ENCODE data around the gene SOX18.

SOX18 gene

DNA sequence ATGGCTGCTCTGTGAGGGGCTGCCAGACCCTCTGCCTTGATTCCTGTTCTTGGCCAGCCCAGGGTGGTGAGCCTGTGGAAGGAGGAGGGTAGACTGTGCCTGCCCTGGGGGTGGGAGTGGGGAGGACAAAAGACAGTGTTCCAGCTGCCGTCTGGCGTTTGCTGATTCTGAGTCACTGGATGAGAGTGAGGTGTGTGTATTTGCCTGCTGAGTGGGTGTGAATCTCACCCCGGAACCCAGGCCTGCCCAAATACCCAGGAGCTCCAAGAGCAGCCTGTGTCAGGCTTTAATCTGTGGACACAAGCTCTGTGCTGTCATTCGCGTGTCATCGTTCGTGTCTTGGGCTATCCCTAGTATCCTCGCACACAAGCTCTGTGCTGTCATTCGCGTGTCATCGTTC is 37.4 kb upstream of the SOX18 start:
- H3K9ac ChIP-seq (ENCODE audit: low read length), result no peak overlapping the region
- H3K23ac ChIP-seq (ENCODE audit: low read length), result no peak overlapping the region
- no CpG with 5 or more reads among the region's 11 CpGs for WGBS (ENCODE audit: extremely low coverage, insufficient coverage, insufficient read length)
- H3K4me1 ChIP-seq (ENCODE audit: control insufficient read depth in 1 of 2, insufficient read depth in 2 of 2, low read length in 2 of 2), result peaks cover 10 to 15% of the 10 kb centered on the region in 2 experiments
- no peak overlapping the region for H3K14ac ChIP-seq (ENCODE audit: low read length)
- no peak overlapping the region for H2BK120ac ChIP-seq (ENCODE audit: insufficient read depth, low read length, poor library complexity)
- DNase-seq, result no peak
- H2BK12ac ChIP-seq (ENCODE audit: low read length), result no peak overlapping the region
- no peak overlapping the region for H3K4me3 ChIP-seq (ENCODE audit: low read depth, low read length)
- no peak overlapping the region for H3K4me2 ChIP-seq (ENCODE audit: low read length)
- H4K12ac ChIP-seq (ENCODE audit: low read depth, low read length), result no peak overlapping the region
- peaks cover 24% of the 10 kb centered on the region for H3K27me3 ChIP-seq (ENCODE audit: insufficient read depth, low read length)
- H3K79me2 ChIP-seq (ENCODE audit: control insufficient read depth, insufficient read depth, low read length, poor library complexity), result no peaks in the 10 kb centered on the region
- H3K79me1 ChIP-seq (ENCODE audit: low read length), result no peaks in the 10 kb centered on the region
- no peak overlapping the region for H2BK5ac ChIP-seq (ENCODE audit: low read depth, low read length, poor library complexity)
- no peak overlapping the region for H3K18ac ChIP-seq (ENCODE audit: low read length)
- no peak overlapping the region for H2AFZ ChIP-seq (ENCODE audit: insufficient read depth, low read length, poor library complexity)
- no peaks in the 10 kb centered on the region for H3K36me3 ChIP-seq (ENCODE audit: control insufficient read depth in 1 of 2, insufficient read depth in 2 of 2, low read length in 2 of 2)
- no peak overlapping the region for H2AK5ac ChIP-seq (ENCODE audit: low read length)
- no peak overlapping the region for H3K27ac ChIP-seq (ENCODE audit: low read depth, low read length)
- H3K9me3 ChIP-seq (ENCODE audit: insufficient read depth, low read depth, low read length), result peaks cover 9% of the 10 kb centered on the region
- H4K8ac ChIP-seq (ENCODE audit: low read depth, low read length), result no peak overlapping the region
- H4K91ac ChIP-seq (ENCODE audit: low read depth, low read length), result no peak overlapping the region
- H3K4ac ChIP-seq (ENCODE audit: low read depth, low read length), result no peak overlapping the region

GRCh38 chr20:64084685-64085152 is 35.3 kb upstream of the SOX18 start:
- Histone ChIP-seq H3K4me3 (ENCODE audit: low read depth, low read length) (no peak overlapping the region), H3K23ac (ENCODE audit: low read length) (no peak overlapping the region), H3K9ac (ENCODE audit: low read length) (no peak overlapping the region), H3K36me3 (ENCODE audit: control insufficient read depth in 1 of 2, insufficient read depth in 2 of 2, low read length in 2 of 2) (no peaks in the 10 kb centered on the region), H2AFZ (ENCODE audit: insufficient read depth, low read length, poor library complexity) (no peak overlapping the region), H2BK120ac (ENCODE audit: insufficient read depth, low read length, poor library complexity) (no peak overlapping the region), H2BK12ac (ENCODE audit: low read length) (no peak overlapping the region), H3K9me3 (ENCODE audit: insufficient read depth, low read depth, low read length) (peaks cover 9% of the 10 kb centered on the region), H3K18ac (ENCODE audit: low read length) (no peak overlapping the region), H3K4me2 (ENCODE audit: low read length) (no peak overlapping the region), H3K27ac (ENCODE audit: low read depth, low read length) (no peak overlapping the region), H4K12ac (ENCODE audit: low read depth, low read length) (no peak overlapping the region), H4K91ac (ENCODE audit: low read depth, low read length) (no peak overlapping the region), H3K79me2 (ENCODE audit: control insufficient read depth, insufficient read depth, low read length, poor library complexity) (peaks cover 3% of the 10 kb centered on the region), H3K4me1 (ENCODE audit: control insufficient read depth in 1 of 2, insufficient read depth in 2 of 2, low read length in 2 of 2) (peaks cover 10 to 16% of the 10 kb centered on the region in 2 experiments), H3K27me3 (ENCODE audit: insufficient read depth, low read length) (peaks cover 28% of the 10 kb centered on the region), H3K14ac (ENCODE audit: low read length) (no peak overlapping the region), H4K8ac (ENCODE audit: low read depth, low read length) (no peak overlapping the region), H2BK5ac (ENCODE audit: low read depth, low read length, poor library complexity) (no peak overlapping the region), H2AK5ac (ENCODE audit: low read length) (no peak overlapping the region), H3K79me1 (ENCODE audit: low read length) (peaks cover 3% of the 10 kb centered on the region), H3K4ac (ENCODE audit: low read depth, low read length) (no peak overlapping the region)
- no CpG with 5 or more reads among the region's 23 CpGs for WGBS (ENCODE audit: extremely low coverage, insufficient coverage, insufficient read length)
- DNase-seq, result no peak

DNA sequence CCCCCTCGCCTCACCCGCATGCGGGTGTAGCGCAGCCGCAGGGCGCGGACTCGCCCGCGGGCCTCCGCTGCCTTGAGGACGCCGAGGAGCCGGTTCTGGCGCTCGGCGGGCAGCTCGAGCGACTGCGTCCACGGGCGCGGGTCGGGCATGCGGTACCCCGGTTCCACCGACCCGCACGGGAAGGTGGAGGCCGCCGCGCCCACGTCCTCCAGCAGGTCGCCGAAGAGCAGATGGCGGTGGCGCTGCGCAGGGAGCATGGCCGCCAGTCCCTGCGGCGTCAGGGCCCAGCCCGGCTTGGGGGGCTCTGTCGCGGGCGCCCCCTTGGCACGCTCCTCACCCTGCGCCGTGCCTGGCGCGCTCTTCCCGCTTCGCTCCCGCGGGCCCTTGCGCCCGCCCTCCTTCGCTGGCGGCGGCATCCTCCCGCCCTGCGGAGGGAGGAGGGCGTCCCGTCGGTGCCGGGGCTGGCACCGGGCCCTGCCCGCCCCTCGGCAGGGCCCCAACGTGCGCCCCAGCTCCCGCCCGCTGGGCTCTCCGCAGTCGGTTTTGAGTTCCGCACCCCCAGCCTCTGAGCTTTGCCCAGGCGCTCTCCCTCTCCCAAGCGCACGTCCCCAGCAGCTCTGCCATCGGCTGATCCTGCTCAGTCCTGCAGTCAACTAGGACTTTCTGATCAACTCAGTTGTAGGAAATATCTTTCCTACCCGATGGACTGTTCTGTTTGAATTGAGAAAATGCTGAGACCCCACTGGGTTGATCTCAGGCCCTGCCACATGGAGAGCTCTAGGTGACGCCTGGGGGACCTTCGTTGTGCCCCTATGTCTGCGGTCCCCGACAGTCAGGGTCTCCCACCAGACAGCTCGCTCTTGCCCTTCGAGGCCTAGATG is 34.6 kb upstream of the SOX18 start, which contains the start of gene LKAAEAR1:
Gene LKAAEAR1 (minus strand): TSS at position 595 of the 881 bp plus-strand sequence. CDS start 179 bp downstream, at position 416.
- H3K9ac ChIP-seq (ENCODE audit: low read length), result no peak within 1 kb of the TSS
- peaks cover 10% of the 10 kb centered on the region for H3K79me1 ChIP-seq (ENCODE audit: low read length)
- H3K4me2 ChIP-seq (ENCODE audit: low read length), result peak within 1 kb of the TSS; percentile 91
- no peak within 1 kb of the TSS for H4K91ac ChIP-seq (ENCODE audit: low read depth, low read length)
- H3K27me3 ChIP-seq (ENCODE audit: insufficient read depth, low read length), result peaks cover 28% of the 10 kb centered on the region
- no CpG with 5 or more reads among the region's 86 CpGs for WGBS (ENCODE audit: extremely low coverage, insufficient coverage, insufficient read length)
- H3K4me1 ChIP-seq (ENCODE audit: control insufficient read depth in 1 of 2, insufficient read depth in 2 of 2, low read length in 2 of 2), result peaks cover 12 to 18% of the 10 kb centered on the region in 2 experiments
- H2BK120ac ChIP-seq (ENCODE audit: insufficient read depth, low read length, poor library complexity), result no peak within 1 kb of the TSS
- peak within 1 kb of the TSS; percentile 66 for H2AFZ ChIP-seq (ENCODE audit: insufficient read depth, low read length, poor library complexity)
- peak within 1 kb of the TSS; percentile 16 for H4K12ac ChIP-seq (ENCODE audit: low read depth, low read length)
- H4K8ac ChIP-seq (ENCODE audit: low read depth, low read length), result no peak within 1 kb of the TSS
- no peak within 1 kb of the TSS for H2BK5ac ChIP-seq (ENCODE audit: low read depth, low read length, poor library complexity)
- H3K4me3 ChIP-seq (ENCODE audit: low read depth, low read length), result peak within 1 kb of the TSS; percentile 67
- no peak for DNase-seq
- H3K9me3 ChIP-seq (ENCODE audit: insufficient read depth, low read depth, low read length), result peaks cover 9% of the 10 kb centered on the region
- no peak within 1 kb of the TSS for H3K23ac ChIP-seq (ENCODE audit: low read length)
- H3K79me2 ChIP-seq (ENCODE audit: control insufficient read depth, insufficient read depth, low read length, poor library complexity), result peaks cover 8% of the 10 kb centered on the region
- no peak within 1 kb of the TSS for H3K4ac ChIP-seq (ENCODE audit: low read depth, low read length)
- no peak within 1 kb of the TSS for H3K18ac ChIP-seq (ENCODE audit: low read length)
- H3K27ac ChIP-seq (ENCODE audit: low read depth, low read length), result no peak within 1 kb of the TSS
- no peak within 1 kb of the TSS for H2BK12ac ChIP-seq (ENCODE audit: low read length)
- H3K36me3 ChIP-seq (ENCODE audit: control insufficient read depth in 1 of 2, insufficient read depth in 2 of 2, low read length in 2 of 2), result no peaks in the 10 kb centered on the region
- H3K14ac ChIP-seq (ENCODE audit: low read length), result no peak within 1 kb of the TSS
- H2AK5ac ChIP-seq (ENCODE audit: low read length), result no peak within 1 kb of the TSS

- Histone ChIP-seq H2BK120ac (ENCODE audit: insufficient read depth, low read length, poor library complexity) (no peak overlapping the region), H4K91ac (ENCODE audit: low read depth, low read length) (no peak overlapping the region), H2BK5ac (ENCODE audit: low read depth, low read length, poor library complexity) (no peak overlapping the region), H3K4me2 (ENCODE audit: low read length) (peak overlapping the region; percentile 91), H3K27me3 (ENCODE audit: insufficient read depth, low read length) (peaks cover 28% of the 10 kb centered on the region), H3K18ac (ENCODE audit: low read length) (no peak overlapping the region), H3K4me3 (ENCODE audit: low read depth, low read length) (peak overlapping the region; percentile 67), H3K79me1 (ENCODE audit: low read length) (peaks cover 11% of the 10 kb centered on the region), H3K27ac (ENCODE audit: low read depth, low read length) (no peak overlapping the region), H4K8ac (ENCODE audit: low read depth, low read length) (no peak overlapping the region), H3K23ac (ENCODE audit: low read length) (no peak overlapping the region), H3K14ac (ENCODE audit: low read length) (no peak overlapping the region), H3K9ac (ENCODE audit: low read length) (no peak overlapping the region), H2BK12ac (ENCODE audit: low read length) (no peak overlapping the region), H3K4ac (ENCODE audit: low read depth, low read length) (no peak overlapping the region), H3K4me1 (ENCODE audit: control insufficient read depth in 1 of 2, insufficient read depth in 2 of 2, low read length in 2 of 2) (peaks cover 14 to 23% of the 10 kb centered on the region in 2 experiments), H3K79me2 (ENCODE audit: control insufficient read depth, insufficient read depth, low read length, poor library complexity) (peaks cover 10% of the 10 kb centered on the region), H4K12ac (ENCODE audit: low read depth, low read length) (no peak overlapping the region), H3K9me3 (ENCODE audit: insufficient read depth, low read depth, low read length) (peaks cover 9% of the 10 kb centered on the region), H2AK5ac (ENCODE audit: low read length) (no peak overlapping the region), H2AFZ (ENCODE audit: insufficient read depth, low read length, poor library complexity) (peak overlapping the region; percentile 66), H3K36me3 (ENCODE audit: control insufficient read depth in 1 of 2, insufficient read depth in 2 of 2, low read length in 2 of 2) (no peaks in the 10 kb centered on the region)
- DNase-seq, result peak; percentile 49 to 71
- WGBS (ENCODE audit: extremely low coverage, insufficient coverage, insufficient read length), result no CpG with 5 or more reads among the region's 52 CpGs
Measured at GRCh38 chr20:64083378-64083803, 34.0 kb upstream of the SOX18 start.

Measured in trophoblast cell (in vitro differentiated cells and primary cell).